Uterus (tissue), 4 donors: ENCODE results near the gene FXN. TPM values are rescaled to one million over a fixed set of nuclear protein-coding genes. Genes with fewer than 3 reads are reported as not detected.
A peak's percentile ranks its signal among the peaks of the same experiment; 100 is the strongest.

ENCODE experiments used
- DNase-seq, 2 donors: peaks; one replicate each; pipeline ENCODE4 v3.0.0-alpha.2; 2019 to 2020
- H3K27ac ChIP-seq, 2 donors: fragments of 200-600 bp; sonication (generic); 1 replicate in 1 of 2; 2 replicates in 1 of 2; pipeline ENCODE4 v1.5.1; 2016 to 2018
- H3K27me3 ChIP-seq, 2 donors: fragments of 200-600 bp; sonication (generic); one replicate each; pipeline ENCODE4 v1.5.1; 2018 to 2019; ENCODE audit warnings: control low read depth in 1 of 2
- H3K36me3 ChIP-seq, 2 donors: fragments of 200-600 bp; sonication (generic); one replicate each; pipeline ENCODE4 v1.5.1; 2019; ENCODE audit warnings: control low read depth in 1 of 2
- H3K4me1 ChIP-seq, 2 donors: fragments of 200-600 bp; sonication (generic); one replicate each; pipeline ENCODE4 v1.5.1; 2018 to 2019; ENCODE audit warnings: control low read depth in 1 of 2
- H3K4me3 ChIP-seq, 2 donors: fragments of 200-600 bp; sonication (generic); 1 replicate in 1 of 2; 2 replicates in 1 of 2; pipeline ENCODE4 v1.5.1; 2018 to 2019; ENCODE audit warnings: mild to moderate bottlenecking in 1 of 2
- H3K9me3 ChIP-seq, 2 donors: fragments of 200-600 bp; sonication (generic); one replicate each; pipeline ENCODE4 v1.5.1; 2019; ENCODE audit warnings: control low read depth in 1 of 2
- POLR2A ChIP-seq, 2 donors: fragments of 450-650 bp; IDR thresholded peaks; one replicate each; pipeline ENCODE4 v1.6.1; 2016; ENCODE audit warnings: antibody characterized with exemption in 2 of 2, mild to moderate bottlenecking in 1 of 2, moderate library complexity in 1 of 2
- intact Hi-C: fragments of 100-400 bp; cut with DNase I; formaldehyde crosslinking; loops from one replicate; pipeline ENCODE4 v1.15.1; 2023; ENCODE audit warnings: low total_unique reads
- total RNA-seq, 4 donors: library from RNA; depleted of rRNA in 3 of 4; stranded (reverse); fragments of >200 nt in 3 of 4; gene quantifications; one replicate each; pipeline versions ENCODE4 v1.1.0 to v1.2.4, GENCODE V29; 2014 to 2023
- TF ChIP-seq, protein P1 (sequence below), 4 experiments: fragments of 200-600 bp in 2 of 4; fragments of 450-650 bp in 2 of 4; sonication (generic) in 2 of 4; IDR thresholded peaks; one replicate each; pipeline ENCODE4 v1.5.1; 2016 to 2019; ENCODE audit warnings: antibody characterized with exemption in 4 of 4, mild to moderate bottlenecking in 2 of 4, moderate library complexity in 1 of 4
- donor health status: DM: yes; HTN: yes; CAD: no.

Gene FXN
- total RNA-seq, 4 donors from 2014 or later = 5.9 to 20.3 (median 18.5) TPM

DNA sequence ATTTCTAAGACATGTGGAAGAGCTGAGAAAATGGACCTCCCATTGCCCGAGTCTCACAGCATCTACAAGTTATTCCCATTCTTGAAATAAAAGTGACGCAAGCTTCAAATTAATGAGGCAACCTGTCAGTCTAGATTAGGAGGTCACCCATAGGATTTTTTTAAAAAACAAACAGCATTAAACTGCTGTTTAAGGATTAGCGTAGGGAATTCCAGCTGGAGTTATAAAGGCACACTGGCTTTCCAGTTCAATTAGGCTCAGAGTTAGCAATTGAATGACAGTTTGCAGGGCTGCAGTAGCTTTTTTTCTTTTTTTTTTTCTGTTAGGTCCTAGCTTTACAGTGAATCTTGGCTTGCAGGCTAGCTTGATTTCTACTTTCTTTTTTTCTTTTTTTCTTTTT is 37.9 kb upstream of the FXN start:
- no peak overlapping the region for H3K27ac ChIP-seq
- no peaks in the 10 kb centered on the region for H3K9me3 ChIP-seq
- H3K27me3 ChIP-seq = no peaks in the 10 kb centered on the region
- DNase-seq = no peak
- H3K4me3 ChIP-seq = no peak overlapping the region
- H3K36me3 ChIP-seq = no peaks in the 10 kb centered on the region
- H3K4me1 ChIP-seq = no peaks in the 10 kb centered on the region
- intact Hi-C loops = no loop called here
- TF ChIP-seq POLR2A (IDR thresholded peaks at IDR 0.05) = no peak
- TF ChIP-seq, protein P1, sequence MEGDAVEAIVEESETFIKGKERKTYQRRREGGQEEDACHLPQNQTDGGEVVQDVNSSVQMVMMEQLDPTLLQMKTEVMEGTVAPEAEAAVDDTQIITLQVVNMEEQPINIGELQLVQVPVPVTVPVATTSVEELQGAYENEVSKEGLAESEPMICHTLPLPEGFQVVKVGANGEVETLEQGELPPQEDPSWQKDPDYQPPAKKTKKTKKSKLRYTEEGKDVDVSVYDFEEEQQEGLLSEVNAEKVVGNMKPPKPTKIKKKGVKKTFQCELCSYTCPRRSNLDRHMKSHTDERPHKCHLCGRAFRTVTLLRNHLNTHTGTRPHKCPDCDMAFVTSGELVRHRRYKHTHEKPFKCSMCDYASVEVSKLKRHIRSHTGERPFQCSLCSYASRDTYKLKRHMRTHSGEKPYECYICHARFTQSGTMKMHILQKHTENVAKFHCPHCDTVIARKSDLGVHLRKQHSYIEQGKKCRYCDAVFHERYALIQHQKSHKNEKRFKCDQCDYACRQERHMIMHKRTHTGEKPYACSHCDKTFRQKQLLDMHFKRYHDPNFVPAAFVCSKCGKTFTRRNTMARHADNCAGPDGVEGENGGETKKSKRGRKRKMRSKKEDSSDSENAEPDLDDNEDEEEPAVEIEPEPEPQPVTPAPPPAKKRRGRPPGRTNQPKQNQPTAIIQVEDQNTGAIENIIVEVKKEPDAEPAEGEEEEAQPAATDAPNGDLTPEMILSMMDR (IDR thresholded peaks at IDR 0.05) = no peak

DNA sequence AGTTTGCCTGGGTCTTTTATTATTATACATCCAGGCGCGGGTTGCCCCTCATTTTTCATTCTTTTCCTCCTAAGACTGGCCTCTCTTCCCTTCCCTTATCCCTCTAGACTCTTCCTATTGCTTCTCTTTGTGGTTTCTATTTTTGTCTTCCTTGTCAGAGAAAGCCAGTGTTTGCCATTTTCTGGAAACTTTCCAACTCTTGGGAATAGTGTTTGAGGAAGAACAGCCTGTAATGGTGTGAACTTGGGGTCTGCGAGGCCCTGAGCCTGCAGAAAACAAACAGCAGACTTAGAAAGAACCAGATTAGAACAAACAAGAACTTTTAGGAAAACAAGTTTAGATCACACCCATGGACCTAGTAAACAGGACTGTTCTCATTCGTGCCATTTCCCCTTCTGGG is 37.2 kb upstream of the FXN start:
- Histone ChIP-seq H3K4me3 (no peak overlapping the region), H3K9me3 (no peaks in the 10 kb centered on the region), H3K27ac (peak overlapping the region in 1 of 2 donors; percentile 52), H3K36me3 (no peaks in the 10 kb centered on the region), H3K27me3 (no peaks in the 10 kb centered on the region), H3K4me1 (no peaks in the 10 kb centered on the region)
- TF ChIP-seq POLR2A (IDR thresholded peaks at IDR 0.05) = no peak
- TF ChIP-seq, protein P1 (IDR thresholded peaks at IDR 0.05) = no peak
- DNase-seq = no peak
- intact Hi-C loops = no loop called here

DNA sequence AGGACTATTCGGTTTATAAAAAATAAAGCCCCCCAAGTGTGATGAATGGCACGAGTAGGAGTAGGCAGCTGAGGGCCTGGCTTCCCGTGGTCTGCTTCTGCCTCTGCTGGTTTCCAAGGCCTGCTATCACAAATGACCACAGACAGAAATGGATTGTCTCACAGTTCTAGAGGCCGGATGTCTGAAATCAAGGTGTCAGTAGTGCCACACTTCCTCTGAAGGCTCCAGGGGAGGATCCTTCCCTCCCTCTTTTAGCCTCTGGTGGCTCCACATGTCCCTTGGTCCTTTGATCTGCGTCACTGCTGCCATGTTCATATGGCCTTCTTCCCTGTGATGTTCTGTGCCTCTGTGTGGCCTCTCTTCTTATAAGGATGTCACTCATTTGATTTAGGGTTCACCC is 36.7 kb upstream of the FXN start:
- Histone ChIP-seq H3K27ac (peak overlapping the region in 1 of 2 donors; percentile 52), H3K27me3 (no peaks in the 10 kb centered on the region), H3K36me3 (no peaks in the 10 kb centered on the region), H3K4me1 (no peaks in the 10 kb centered on the region), H3K9me3 (no peaks in the 10 kb centered on the region), H3K4me3 (no peak overlapping the region)
- intact Hi-C loops = no loop called here
- TF ChIP-seq POLR2A (IDR thresholded peaks at IDR 0.05) = no peak
- TF ChIP-seq, protein P1 (IDR thresholded peaks at IDR 0.05) = no peak
- DNase-seq = no peak

DNA sequence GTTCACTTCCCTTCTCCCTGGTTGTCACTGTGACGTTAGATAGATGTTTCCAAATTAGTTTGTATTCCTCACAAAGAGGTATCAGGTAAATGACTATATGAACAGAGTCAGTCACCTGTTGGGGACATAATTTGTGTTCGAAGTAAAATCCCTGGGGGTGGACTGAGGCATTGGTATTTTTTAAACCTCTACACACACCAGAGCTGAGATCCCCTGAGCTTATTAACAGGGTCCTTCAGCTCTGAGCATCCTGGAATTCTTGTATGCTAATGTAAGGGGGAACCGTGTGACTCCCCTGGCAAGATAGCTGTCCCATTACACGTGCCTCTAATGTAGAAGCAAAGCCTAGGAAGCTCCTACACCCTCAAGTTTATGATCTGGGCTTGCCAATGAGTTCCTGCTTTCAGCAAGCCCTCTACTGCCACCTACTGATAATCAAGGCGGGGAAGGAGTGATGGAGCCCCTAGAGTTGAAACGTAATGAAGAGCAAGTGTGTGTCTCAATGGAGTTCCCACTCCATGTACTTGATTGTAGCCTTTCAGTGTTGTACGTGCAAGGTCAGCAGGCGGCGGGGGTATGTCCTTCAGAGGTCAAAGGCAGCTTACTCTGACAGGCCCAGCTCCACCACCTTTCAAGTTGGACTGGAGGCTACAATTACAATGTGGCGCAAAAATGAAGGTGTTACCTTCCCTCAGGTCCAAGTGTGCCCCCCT is 36.0 kb upstream of the FXN start:
- TF ChIP-seq, protein P1 (IDR thresholded peaks at IDR 0.05) = peak; percentile 63 to 76 (median 74)
- no peak for TF ChIP-seq POLR2A (IDR thresholded peaks at IDR 0.05)
- H3K27me3 ChIP-seq = no peaks in the 10 kb centered on the region
- peak; percentile 46 to 71 for DNase-seq
- no peak overlapping the region for H3K4me3 ChIP-seq
- H3K36me3 ChIP-seq = no peaks in the 10 kb centered on the region
- H3K27ac ChIP-seq = no peak overlapping the region
- H3K4me1 ChIP-seq = no peaks in the 10 kb centered on the region
- intact Hi-C loops = no loop called here
- H3K9me3 ChIP-seq = no peaks in the 10 kb centered on the region

DNA sequence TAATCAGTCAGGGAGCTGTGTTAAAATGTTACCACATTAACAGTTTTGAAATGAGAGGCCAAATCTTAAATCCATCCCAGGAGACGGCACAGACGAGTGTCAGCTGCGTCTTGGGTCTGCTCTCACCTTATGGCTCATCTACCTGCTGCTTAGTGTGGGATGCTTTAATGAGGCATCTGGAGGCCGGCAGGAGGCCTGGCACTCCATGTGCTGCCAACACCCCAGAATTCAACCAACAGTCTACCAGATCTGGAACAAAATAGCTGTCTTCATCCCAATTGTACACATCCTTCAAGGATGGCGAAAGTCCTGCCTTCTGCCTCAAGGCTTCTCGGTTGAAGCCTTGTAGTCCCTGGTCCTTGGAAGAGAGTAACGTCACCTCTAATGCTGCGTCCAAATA is 33.6 kb upstream of the FXN start:
- DNase-seq = no peak
- intact Hi-C loops = no loop called here
- no peak overlapping the region for H3K4me3 ChIP-seq
- H3K27ac ChIP-seq = no peak overlapping the region
- H3K27me3 ChIP-seq = no peaks in the 10 kb centered on the region
- H3K4me1 ChIP-seq = no peaks in the 10 kb centered on the region
- H3K9me3 ChIP-seq = no peaks in the 10 kb centered on the region
- no peaks in the 10 kb centered on the region for H3K36me3 ChIP-seq
- TF ChIP-seq, protein P1 (IDR thresholded peaks at IDR 0.05) = no peak
- TF ChIP-seq POLR2A (IDR thresholded peaks at IDR 0.05) = no peak
